ENCODE measurements around the gene LRRC74A.

The LRRC74A gene

DNA sequence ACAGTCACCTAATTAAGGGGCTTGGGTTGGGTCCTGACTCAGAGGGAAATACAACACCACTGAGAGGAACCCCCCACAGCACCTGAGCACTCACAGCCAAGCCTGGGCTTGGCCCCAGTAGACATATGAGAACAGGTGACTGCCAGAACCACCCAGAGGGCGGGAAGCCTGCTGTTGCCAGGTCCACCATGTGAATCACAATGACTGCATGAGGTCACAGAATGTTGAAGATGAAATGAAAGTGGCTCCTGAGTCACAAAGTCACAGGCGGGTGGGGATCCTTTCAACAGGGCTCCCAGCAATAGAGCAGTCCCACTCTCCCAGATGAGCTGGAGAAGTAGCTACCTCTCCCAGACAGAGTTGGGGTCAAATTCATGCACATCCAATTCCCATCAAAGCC, at the start of gene LRRC74A:
LRRC74A (plus strand) TSS at position 287 of the 400 bp plus-strand sequence. CDS start 290 bp downstream, outside the sequence.
- DNase-seq (ENCODE audit: low read depth in 3 of 3) = no peak

DNA sequence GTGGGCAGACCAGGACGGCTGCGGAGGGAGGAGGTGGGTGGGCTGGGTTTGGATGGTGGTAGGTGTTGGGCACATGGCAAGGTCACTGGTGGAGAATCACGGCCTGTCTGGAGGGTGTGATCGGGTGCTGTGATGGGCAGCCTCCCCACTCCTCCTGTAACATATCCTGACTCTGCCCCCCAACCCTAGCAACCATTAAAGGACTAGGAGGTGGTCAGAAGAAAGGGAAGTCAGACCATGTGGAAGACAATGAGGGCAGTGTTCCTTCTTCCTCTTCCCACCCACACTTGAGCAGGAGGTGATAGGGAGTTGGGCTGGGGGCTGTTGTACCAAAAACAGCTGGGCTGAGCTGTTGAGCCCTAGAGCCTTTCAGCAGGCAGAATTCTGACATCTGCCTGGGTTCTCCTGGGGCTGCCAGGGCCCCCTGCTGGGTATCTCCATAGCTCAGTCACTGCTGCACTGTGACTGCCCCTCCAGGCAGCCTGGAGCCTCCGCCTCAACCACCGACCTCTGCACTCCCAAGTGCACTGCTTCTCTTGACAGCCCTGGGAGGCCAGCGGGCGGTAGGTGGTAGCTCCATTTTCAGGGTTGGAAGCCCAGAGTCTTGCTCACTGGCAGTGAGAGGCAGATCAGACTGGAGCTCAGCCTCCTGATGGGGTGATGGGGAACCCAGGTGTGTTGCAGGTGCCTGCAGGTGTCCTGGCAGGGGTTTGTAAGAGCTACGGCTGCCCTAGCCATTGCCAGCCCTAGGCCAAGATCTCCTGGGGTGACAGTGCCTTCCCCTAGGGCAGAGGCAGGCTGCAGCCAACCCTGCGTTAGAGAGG, 49.6 kb upstream of the LRRC74A start:
- no peak for DNase-seq (ENCODE audit: low read depth in 3 of 3)

DNA sequence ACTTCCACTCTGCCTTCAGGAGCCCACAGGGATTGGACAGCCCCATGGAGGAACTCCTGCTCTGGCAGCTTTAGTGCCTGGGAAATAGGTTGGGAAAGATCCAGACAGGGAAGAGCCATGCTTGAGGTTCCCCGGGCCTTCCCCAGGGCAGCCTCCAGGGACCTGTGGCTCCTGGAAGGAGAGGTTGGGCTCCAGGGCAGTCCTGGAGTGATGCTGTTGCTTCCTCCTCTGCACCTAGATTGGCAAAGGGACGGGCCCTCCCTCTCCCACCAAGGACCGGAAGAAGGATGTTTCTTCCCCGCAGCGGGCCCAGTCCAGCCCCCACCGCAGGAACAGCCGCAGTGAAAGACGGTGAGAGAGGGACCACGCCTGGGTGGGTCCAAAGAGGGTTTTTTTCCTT, 48.5 kb upstream of the LRRC74A start:
- DNase-seq (ENCODE audit: low read depth in 3 of 3) = no peak

DNA sequence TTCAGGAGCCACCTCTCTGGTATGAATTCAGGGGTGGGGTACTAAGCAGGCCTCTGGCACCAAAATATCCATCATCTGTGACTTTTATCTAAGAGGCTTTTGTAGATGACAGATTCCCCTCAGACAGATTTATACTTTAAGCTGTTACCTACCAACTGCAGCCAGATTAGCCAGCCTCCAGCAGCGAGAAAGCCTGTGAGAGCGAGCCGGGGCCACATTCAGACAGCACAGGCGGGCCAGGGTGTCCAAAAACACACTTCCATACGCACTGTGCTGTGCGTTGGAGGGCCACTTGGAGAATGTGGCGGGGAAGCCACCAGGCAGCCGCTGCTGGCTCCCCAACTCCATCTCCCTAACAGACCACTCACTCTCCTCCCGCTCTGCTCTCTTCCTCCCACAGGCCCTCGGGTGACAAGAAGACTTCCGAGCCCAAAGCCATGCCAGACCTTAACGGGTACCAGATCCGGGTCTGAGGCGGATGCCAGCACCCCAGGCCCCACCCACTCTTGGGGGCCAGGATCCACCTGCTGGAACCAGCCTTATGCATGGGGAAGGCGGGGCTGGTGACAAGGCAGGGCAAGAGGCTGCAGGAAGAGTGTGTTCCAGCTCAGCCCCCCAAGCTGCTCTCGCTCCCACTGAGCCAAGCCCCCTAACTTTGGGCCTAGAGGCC, 47.5 kb upstream of the LRRC74A start:
- DNase-seq (ENCODE audit: low read depth in 3 of 3) = no peak

DNA sequence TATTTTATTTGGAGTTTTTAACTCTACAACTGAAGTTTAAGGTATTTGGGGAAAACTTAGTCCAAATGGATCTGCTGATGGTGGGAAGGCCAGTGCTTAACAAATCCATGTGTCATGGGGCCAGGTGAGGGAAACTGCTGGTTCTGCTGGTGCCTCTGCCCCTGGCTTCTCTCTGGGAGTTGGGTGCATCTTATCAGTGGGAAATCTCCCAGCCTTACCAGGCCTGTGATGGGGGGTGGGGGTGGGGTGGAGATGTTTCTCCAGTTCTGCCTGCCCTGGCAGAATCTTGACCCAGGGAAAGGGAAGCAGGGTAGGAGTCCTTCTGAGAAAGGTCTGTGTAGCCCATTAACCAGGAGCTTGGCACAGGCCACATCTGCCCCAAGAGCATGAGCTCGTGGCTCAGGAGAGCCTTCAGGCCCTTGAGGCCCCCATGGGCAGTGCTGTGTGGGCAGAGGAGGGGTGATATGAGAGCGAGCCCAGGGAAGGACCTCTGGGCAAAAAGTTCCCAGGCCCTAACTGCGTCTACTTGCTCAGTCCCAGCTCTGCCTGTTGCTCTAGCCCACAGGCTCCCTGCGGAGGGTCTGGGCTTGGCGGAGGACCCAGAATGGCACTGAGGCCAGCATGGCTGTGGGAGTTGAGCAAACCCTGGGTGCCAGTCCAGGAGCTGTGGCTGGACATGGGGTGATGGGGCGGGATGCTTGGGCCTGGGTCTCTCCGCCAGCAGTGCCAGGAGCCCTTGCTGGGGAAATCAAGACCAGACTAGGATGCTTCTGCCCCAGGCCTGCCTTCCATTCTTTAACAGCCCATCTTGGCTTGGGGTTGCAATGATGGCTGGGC, 46.8 kb upstream of the LRRC74A start:
- no peak for DNase-seq (ENCODE audit: low read depth in 3 of 3)

DNA sequence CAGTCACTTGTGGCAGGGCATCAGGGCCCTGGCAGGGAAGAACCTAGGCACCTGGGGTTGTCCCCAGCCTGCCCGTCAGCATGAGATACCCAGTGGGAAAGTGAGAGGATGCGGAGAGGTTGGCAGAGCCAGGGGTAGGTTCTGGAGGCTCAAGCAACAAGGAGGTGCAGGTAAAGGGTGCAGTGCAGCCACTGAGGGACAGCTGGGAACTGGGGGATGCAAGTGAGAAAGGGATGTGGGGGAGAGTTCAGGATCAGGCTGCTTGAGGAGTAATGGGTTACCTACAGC, 46.2 kb upstream of the LRRC74A start:
- DNase-seq (ENCODE audit: low read depth in 3 of 3) = no peak

DNA sequence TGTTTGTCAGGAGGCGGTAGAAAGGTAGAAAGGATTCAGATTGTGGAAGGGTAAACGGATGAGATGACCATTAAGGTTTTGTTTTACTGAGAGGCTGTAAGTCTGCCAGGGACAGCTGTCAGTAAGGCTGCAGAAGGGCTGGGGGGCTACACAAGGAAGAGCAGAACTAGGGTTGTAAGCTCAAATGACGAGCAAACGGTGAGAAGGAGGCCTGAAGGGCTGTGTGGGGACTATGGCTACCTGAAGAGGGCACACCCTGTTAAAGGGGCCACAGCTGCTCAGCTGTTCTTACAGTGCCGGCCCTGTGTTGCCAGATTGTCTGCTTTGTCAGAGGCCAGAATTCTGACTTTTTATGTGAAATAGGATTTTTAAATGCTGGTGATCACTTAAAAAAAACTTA, 45.8 kb upstream of the LRRC74A start:
- DNase-seq (ENCODE audit: low read depth in 3 of 3) = no peak

DNA sequence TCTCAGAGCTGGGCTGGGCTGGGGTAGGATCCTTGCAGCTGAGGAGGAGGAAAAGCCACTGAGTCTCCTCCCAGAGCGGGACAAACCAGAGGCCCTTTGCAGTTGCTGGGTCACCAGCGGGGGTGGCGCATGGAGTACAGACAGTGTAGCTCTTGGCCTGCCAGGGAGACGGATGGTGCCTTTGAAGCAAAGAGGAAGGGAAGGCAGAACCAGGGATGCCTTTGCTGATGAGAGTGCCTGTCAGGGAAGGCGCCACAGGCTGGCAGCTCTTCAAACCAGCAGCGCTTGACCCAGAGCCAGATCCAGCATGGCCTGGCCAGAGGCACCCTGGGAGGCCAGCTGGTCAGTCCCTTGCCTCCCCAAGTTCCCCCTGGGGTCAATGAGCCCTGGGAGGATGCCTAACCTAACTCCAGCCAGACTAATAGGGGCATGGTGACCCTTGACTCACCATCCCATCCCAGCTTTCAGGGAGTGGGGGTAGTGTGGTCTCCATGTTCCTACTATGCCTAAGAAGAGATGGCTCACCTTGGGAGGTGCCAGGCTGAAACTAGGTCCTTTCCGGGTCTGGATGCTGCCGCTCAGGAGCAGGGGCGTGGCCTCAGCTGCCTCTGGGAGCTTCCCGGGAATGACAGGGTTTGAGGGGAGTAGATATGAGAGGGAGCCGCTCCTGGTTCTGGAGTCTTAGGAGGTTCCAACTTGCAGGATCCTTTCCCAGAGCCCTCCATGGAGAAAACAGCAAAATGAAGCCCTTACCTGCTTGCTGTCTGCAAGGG, 45.1 kb upstream of the LRRC74A start:
- no peak for DNase-seq (ENCODE audit: low read depth in 3 of 3)

DNA sequence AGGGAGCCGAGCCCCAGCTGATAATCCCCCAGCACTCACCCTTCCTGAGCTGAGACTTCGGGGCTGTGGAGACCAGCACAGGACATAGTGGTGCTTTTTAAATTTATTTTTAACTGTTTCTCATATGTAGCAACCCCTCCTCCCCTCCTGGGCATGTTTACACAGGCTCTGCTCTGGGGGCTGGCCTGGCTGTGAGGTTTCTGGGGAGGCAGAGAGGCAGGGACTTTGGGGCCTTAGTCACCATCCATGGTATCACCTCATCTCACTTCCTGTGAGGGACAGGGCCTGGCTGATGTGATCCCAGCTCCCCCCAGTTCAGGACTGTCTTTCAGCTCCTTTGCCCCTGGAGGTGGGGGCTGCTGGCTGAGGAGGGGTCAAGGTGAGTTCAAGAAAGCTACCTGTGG, 44.6 kb upstream of the LRRC74A start:
- DNase-seq (ENCODE audit: low read depth in 3 of 3) = no peak

DNA sequence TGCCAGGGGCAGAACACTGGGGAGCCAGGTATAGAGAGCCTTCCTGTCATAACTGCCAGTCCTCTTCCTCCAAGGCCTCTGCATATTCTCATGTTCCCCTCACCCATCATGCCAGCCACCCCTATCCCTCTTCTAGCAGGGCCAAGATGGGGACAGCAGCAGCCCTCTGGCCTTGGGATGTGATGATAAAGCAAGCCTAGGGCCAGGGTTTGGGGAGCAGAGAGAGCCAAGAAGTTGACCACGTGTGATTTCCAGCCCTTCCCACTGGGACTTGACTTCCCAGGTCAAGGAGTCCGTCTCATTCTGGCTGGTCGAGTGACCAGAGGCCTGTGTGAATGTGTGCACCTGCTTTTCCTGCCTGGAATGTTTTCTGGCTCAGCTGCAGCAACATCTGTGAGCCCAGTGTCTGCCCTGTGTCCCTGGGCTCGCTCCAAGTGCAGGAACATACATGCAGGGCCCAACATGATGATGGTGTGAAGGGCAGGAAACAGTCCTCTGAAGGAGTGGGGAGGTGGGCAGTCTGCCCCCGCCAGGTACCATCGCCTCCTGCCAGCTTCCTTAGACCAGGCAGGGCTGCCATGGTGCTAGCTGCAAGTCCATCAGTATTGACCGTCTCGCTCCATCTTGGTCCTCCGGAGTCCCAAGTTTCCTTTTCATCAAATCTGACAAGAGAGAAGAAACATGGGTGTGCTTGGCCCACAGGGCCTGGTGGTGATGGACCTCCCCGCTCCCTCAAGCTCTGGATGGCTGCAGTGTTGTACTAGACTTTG, 43.9 kb upstream of the LRRC74A start:
- DNase-seq (ENCODE audit: low read depth in 3 of 3) = no peak

DNA sequence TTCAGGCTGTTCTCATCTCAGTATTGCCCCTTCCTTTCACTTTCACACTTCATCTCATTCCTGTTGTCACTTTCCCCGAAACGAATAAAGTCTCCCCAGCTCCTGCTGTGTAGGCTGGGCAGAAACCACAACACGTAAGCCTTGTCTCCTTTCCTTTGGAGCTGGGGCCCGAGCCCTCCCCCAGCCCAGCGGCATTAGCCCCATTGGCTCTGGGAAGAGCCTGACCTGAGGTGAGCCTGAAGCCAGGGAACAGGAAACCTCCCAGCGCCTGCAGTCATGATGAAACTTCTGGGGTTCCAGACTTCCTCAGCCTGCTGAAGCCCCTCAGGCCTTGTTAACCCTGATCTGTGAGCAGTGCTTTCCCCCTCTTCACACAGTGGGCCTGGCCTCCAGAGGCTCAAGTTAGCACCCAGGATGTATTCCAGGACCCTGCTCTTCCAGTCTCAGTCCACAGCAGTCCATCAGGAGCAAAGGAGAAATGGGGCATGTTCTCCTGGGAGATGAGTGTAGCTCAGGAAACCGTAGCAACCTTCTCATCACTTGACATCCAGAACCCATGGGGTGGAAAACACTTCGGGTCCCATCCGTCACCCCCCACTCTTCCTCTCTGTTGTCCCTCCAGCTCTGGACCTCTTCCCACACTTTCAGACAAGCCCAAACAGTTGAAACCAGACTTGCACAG, 43.2 kb upstream of the LRRC74A start:
- no peak for DNase-seq (ENCODE audit: low read depth in 3 of 3)

DNA sequence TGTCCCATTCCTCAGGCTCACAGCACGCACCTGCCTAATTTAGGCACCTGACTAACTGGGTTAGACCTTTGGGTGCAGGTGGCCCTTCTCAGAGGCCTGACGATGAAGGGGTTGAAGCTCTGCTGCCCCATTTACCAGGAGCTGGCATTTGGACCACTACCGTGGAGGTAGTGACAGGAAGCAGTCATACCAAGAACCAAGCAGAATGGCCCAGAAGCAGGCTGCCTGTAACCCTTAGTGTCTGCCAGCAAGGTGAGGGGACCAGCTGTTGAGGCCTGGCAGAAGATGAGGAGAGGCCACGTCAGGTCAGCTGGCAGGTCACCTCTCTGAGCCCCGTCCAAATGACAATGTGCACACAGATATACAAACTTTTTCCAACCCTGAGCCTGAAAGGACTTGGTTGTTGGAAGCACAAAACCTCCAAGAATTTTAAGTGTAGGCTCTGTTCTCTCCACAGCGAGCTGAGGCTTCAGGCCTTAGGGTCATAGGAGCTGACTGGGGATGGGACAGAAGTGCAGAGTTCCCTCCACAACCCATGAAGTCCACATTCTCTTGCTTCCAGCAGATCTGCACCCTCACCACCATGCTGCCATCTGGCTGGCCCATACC, 41.8 kb upstream of the LRRC74A start:
- no peak for DNase-seq (ENCODE audit: low read depth in 3 of 3)

DNA sequence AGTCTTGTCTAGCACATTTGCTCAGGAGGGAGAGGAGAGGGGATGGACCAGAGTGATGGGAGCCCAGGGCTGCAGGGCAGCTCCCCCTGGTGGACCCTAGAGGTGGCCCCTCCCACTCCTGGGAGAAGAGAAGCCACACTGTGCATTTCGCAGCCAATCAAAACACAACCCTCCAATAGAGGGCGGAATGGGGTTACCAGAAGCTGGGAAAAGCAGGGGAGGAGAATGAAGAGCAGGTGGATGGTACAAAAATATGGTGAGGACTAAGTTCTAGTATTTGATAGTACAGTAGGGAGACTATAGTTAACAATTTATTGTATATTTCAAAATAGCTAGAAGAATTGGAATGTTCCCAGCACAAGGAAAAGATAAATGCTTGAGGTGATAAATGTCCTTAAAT, 41.3 kb upstream of the LRRC74A start:
- peak; percentile 17 to 60 (median 19) for DNase-seq (ENCODE audit: low read depth in 3 of 3)

DNA sequence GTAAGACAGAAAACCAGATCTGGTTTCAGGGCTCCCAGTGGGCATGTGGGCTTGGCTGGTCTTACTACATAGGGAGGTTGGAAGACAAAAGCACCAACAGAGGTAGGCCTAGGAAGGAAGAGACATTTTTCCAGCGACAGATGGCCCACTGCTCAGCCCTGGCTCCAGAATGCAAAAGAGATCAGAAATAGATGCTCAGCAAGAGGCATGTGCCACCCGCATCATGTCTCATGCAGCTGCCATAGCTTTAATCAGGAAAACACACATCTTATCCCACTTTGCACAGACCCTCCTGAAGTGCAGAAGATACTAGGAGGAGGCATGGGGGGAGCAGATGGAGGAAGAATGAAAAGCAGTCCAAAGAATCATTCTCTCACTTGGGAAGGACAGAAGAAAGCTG, 39.6 kb upstream of the LRRC74A start:
- no peak for DNase-seq (ENCODE audit: low read depth in 3 of 3)

DNA sequence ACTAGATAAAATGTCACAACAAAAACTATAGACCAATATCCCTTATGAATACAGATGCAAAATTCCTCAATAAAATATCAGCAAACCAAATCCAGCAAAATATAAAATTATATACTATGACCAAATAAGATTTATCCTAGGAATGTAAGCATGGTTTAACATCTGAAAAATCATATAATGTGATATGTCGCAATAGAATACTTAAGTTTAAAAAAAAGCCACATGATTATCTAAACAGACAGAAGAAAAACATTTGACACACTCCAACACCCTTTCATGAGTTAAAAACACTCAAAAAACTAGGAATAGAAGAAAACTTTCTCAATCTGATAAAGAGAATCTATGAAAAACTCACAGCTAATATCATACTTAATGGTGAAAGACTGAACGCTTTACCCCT, 33.8 kb upstream of the LRRC74A start:
- DNase-seq (ENCODE audit: low read depth in 3 of 3) = no peak

DNA sequence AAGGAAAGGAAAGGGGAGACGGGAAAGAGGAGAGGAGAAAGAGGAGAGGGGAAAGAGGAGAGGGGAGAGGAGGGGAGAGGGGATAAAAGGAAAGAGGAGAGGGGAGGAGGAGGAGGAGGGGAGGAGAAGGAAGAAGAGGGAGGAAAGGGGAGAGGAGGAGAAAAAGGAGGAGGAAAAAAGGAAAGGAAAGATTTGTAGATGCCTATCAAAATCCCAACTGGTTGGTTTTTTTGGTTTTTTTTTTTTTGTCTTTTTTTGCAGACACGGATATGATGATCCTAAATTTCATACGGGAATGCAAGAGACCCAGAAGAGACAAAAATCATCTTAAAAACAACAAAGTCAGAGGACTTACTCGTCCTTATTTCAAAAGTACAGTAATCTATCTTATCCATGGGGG, 32.9 kb upstream of the LRRC74A start:
- no peak for DNase-seq (ENCODE audit: low read depth in 3 of 3)

DNA sequence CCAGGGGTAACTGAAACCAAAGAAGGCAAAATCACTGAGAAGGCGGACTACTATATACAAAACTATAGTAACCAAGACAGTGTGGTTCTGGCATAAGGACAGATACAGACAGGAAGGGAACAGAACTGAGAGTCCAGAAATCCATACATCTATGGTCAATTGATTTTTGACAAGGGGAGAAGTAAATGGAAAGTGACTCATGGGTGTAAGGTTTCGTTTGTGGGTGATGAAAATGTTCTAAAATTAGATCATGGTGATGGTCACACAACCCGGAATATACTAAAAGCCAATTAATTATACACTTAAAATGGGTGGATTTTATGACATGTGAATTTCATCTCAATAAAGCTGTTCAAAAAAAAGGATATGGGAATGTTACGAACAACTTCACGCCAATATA, 32.3 kb upstream of the LRRC74A start:
- no peak for DNase-seq (ENCODE audit: low read depth in 3 of 3)

DNA sequence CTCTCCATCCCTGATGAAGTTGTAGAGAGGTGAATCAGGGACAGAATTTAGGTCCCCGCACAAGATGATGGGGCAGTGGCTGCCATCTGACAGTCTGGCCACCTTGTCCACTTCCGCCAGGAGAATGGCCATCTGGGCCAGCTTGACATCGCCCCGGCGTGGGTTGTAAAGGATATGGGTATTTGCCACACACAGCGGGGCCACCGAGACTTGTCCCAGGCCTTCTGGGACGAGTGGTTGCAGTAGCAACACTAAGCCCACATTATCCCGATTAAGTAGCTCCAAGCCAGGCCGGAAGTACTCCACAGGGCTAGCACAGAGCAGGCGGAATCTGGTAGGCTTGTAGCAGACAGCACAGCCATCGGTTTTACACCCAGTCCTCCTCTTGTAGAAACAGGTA, 19.8 kb upstream of the LRRC74A start:
- DNase-seq (ENCODE audit: low read depth in 3 of 3) = no peak

DNA sequence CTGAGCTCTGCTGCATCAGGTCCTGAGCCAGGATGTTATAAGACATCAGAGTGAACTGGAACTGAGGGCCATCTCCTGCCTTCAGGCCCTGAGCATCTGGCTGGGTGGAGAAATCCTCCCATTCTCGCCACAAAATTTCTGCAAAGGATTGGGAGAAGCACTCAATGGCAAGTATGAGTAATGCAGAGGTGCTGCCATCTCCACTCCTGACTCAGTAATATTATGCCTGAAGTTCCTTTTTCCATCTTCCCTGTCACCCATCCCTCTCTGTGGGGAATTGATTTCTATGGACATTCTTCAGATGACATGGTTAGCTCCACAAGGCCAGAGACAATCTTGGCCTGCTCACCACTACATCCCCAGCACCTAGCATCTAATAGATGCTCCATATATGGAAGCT, 18.2 kb upstream of the LRRC74A start:
- DNase-seq (ENCODE audit: low read depth in 3 of 3) = no peak

DNA sequence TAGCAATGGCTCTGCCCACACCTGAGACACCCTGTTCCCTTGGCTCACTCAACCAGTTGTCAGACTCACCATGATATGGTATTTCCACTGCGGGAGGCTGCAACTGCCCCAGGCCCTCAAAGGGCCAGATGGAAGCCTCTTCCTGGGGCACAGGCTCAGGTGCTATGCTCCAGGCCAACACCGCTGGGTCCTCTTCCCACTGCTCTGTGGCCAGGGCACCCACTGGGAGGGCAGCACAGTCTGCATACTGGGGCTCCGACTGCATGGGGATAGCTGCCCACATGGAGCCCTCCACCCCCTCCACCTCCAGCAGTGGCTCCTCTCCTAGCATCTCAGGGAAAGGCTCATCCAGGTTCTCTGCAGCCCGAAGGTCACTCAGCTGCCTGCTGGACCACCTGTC, 17.2 kb upstream of the LRRC74A start:
- no peak for DNase-seq (ENCODE audit: low read depth in 3 of 3)
